Ishikawa (cell line): ENCODE data around the gene MUC20.

Experiments
- CEBPB ChIP-seq: IDR thresholded peaks from 2 replicates; pipeline ENCODE4 v1.6.1; 2012
- CREB1 ChIP-seq: IDR thresholded peaks from 2 replicates; pipeline ENCODE4 v1.6.1; 2012; ENCODE audit warnings: low read depth
- EGR1 ChIP-seq: IDR thresholded peaks from 2 replicates; pipeline ENCODE4 v1.6.1; 2012
- EP300 ChIP-seq: IDR thresholded peaks from 2 replicates; pipeline ENCODE4 v1.6.1; 2012; ENCODE audit warnings: borderline replicate concordance
- FOXM1 ChIP-seq: IDR thresholded peaks from 2 replicates; pipeline ENCODE4 v1.6.1; 2012; ENCODE audit warnings: low read depth, borderline replicate concordance
- MAX ChIP-seq: IDR thresholded peaks from 2 replicates; pipeline ENCODE4 v1.6.1; 2012
- NFIC ChIP-seq: IDR thresholded peaks from 2 replicates; pipeline ENCODE4 v1.6.1; 2012
- RAD21 ChIP-seq: IDR thresholded peaks from 2 replicates; pipeline ENCODE4 v1.6.1; 2012; ENCODE audit warnings: low read depth
- REST ChIP-seq: IDR thresholded peaks from 2 replicates; pipeline ENCODE4 v1.6.1; 2012; ENCODE audit warnings: low read depth, mild to moderate bottlenecking
- TAF1 ChIP-seq: IDR thresholded peaks from 2 replicates; pipeline ENCODE4 v1.6.1; 2012; ENCODE audit warnings: low read depth, mild to moderate bottlenecking
- TCF12 ChIP-seq: IDR thresholded peaks from 2 replicates; pipeline ENCODE4 v1.6.1; 2012; ENCODE audit warnings: low read depth
- TEAD4 ChIP-seq: IDR thresholded peaks from 2 replicates; pipeline ENCODE4 v1.6.1; 2012
- USF1 ChIP-seq: IDR thresholded peaks from 2 replicates; pipeline ENCODE4 v1.6.1; 2012
- YY1 ChIP-seq: IDR thresholded peaks from 2 replicates; pipeline ENCODE4 v1.6.1; 2012; ENCODE audit warnings: low read depth
- ZBTB7A ChIP-seq: IDR thresholded peaks from 2 replicates; pipeline ENCODE4 v1.6.1; 2012; ENCODE audit warnings: low read depth

The MUC20 gene

GRCh38 chr3:195752066-195752465 lies 31.3 kb downstream of the MUC20 start:
- no peak for TF ChIP-seq FOXM1
- TF ChIP-seq TAF1 = no peak
- no peak for TF ChIP-seq EP300
- TF ChIP-seq TCF12 = no peak
- TF ChIP-seq USF1 = no peak
- no peak for TF ChIP-seq CEBPB
- TF ChIP-seq YY1 = no peak
- no peak for TF ChIP-seq RAD21
- TF ChIP-seq TEAD4 = no peak
- no peak for TF ChIP-seq ZBTB7A

- TF ChIP-seq RAD21 (no peak), CREB1 (no peak), TCF12 (no peak), REST (no peak), EP300 (no peak), YY1 (no peak), FOXM1 (no peak), TEAD4 (no peak), EGR1 (no peak), TAF1 (no peak), ZBTB7A (no peak), CEBPB (no peak), USF1 (no peak), MAX (no peak), NFIC (no peak)
Observed at GRCh38 chr3:195752546-195753331, 32.0 kb downstream of the MUC20 start.

GRCh38 chr3:195753581-195753980 lies 32.8 kb downstream of the MUC20 start:
- TF ChIP-seq TCF12 (no peak), CREB1 (no peak), NFIC (no peak), CEBPB (no peak)

- TF ChIP-seq CEBPB (no peak), RAD21 (no peak), TCF12 (no peak), ZBTB7A (no peak), FOXM1 (no peak)
Observed at GRCh38 chr3:195754141-195754540, 33.4 kb downstream of the MUC20 start.

GRCh38 chr3:195754906-195755305 lies 34.1 kb downstream of the MUC20 start:
- TF ChIP-seq REST (no peak), CEBPB (no peak), TEAD4 (no peak), NFIC (no peak), CREB1 (no peak), EGR1 (no peak), USF1 (no peak), EP300 (no peak), FOXM1 (no peak)

GRCh38 chr3:195755391-195755790 lies 34.6 kb downstream of the MUC20 start:
- TF ChIP-seq NFIC (no peak), EP300 (no peak), MAX (no peak), TEAD4 (no peak), EGR1 (no peak), FOXM1 (no peak), RAD21 (no peak), TCF12 (no peak), CREB1 (no peak), CEBPB (no peak), ZBTB7A (no peak), REST (no peak)
